HAP-1 (cell line): ENCODE measurements around the gene KLC4.
"Not testable (repeated sequence)": the region's sequence is repeated elsewhere in the genome, so short reads cannot be mapped to it uniquely, and the experiment has no call there.

ENCODE experiments used
- DNase-seq, 2 experiments: peaks; one replicate each; pipeline ENCODE4 v3.0.0-alpha.2; 2016 to 2020; ENCODE audit warnings: low spot score in 2 of 2
- H3K27me3 ChIP-seq: fragments of 250-450 bp; sonication (Bioruptor Pico); 2 replicates; pipeline ENCODE4 v1.5.1; 2020; ENCODE audit warnings: low read depth, mild to moderate bottlenecking, moderate library complexity
- H3K36me3 ChIP-seq: fragments of 250-450 bp; sonication (Bioruptor Pico); replicated peaks from 2 replicates; pipeline ENCODE4 v1.5.1; 2020; ENCODE audit warnings: mild to moderate bottlenecking
- H3K4me1 ChIP-seq: fragments of 250-450 bp; sonication (Bioruptor Pico); 2 replicates; pipeline ENCODE4 v1.5.1; 2020; ENCODE audit warnings: mild to moderate bottlenecking
- H3K4me3 ChIP-seq: fragments of 250-450 bp; sonication (Bioruptor Pico); 2 replicates; pipeline ENCODE4 v1.5.1; 2020; ENCODE audit warnings: mild to moderate bottlenecking, moderate library complexity
- H3K9me3 ChIP-seq: fragments of 250-450 bp; sonication (Bioruptor Pico); 2 replicates; pipeline ENCODE4 v1.5.1; 2020; ENCODE audit warnings: mild to moderate bottlenecking, moderate library complexity
- in situ Hi-C: fragments of 300-500 bp; cut with MboI; formaldehyde crosslinking; loops from 3 replicates; pipeline ENCODE4 v1.14.3; 2020; ENCODE audit warnings: low sequenced_read_pairs, inconsistent platforms, mixed read lengths

Gene KLC4

GRCh38 chr6:43101497-43101896, 42.1 kb downstream of the KLC4 start:
- Histone ChIP-seq H3K4me3 (no peak overlapping the region), H3K27me3 (no peaks in the 10 kb centered on the region), H3K9me3 (no peaks in the 10 kb centered on the region), H3K4me1 (peaks cover 6% of the 10 kb centered on the region), H3K36me3 (no peaks in the 10 kb centered on the region)
- in situ Hi-C loops, result no loop called here
- DNase-seq, result no peak

- no peaks in the 10 kb centered on the region for H3K4me1 ChIP-seq
- no peaks in the 10 kb centered on the region for H3K27me3 ChIP-seq
- DNase-seq, result no peak
- in situ Hi-C loops, result no loop called here
- H3K36me3 ChIP-seq, result no peaks in the 10 kb centered on the region
- no peaks in the 10 kb centered on the region for H3K9me3 ChIP-seq
- H3K4me3 ChIP-seq, result no peak overlapping the region
Measured at GRCh38 chr6:43103253-43103876, 43.9 kb downstream of the KLC4 start.

DNA sequence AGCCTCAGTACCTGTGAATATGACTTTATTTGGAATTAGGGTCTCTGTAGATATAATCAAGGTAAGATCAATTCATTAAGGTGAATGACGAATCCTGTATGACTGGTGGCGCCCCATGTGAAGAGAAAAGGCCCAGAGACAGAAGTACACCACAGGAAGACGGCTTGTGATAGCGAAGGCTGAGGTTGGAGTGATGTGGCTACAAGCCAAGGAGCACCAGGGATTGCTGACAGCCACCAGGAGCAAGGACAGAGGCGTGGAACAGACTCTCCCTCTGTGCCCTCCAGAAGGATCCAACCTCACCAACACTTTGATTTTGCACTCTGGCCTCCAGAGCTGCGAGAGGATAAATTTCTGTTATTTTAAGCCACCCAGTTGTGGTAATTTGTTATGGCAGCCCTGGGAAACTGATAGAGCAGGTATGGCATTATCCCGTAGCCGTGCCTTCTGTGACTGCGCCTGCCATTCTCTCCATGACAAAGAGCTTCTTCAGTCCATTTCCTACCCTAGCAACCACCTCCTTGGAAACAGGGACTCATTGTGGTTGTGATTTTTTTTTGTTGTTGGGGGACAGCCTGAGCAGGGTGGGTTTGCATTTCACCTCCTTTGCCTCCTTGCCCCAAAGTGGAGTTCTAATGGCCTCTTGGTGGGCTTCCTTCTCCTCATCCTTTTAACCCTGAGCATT, 46.2 kb downstream of the KLC4 start:
- DNase-seq, result no peak
- Histone ChIP-seq H3K36me3 (no peaks in the 10 kb centered on the region), H3K9me3 (no peaks in the 10 kb centered on the region), H3K4me3 (no peak overlapping the region), H3K27me3 (no peaks in the 10 kb centered on the region), H3K4me1 (no peaks in the 10 kb centered on the region)
- in situ Hi-C loops, result no loop called here

GRCh38 chr6:43107344-43108062, 48.1 kb downstream of the KLC4 start:
- Histone ChIP-seq H3K9me3 (no peaks in the 10 kb centered on the region), H3K36me3 (no peaks in the 10 kb centered on the region), H3K4me3 (no peak overlapping the region), H3K27me3 (no peaks in the 10 kb centered on the region), H3K4me1 (no peaks in the 10 kb centered on the region)
- in situ Hi-C loops, result no loop called here
- no peak for DNase-seq

DNA sequence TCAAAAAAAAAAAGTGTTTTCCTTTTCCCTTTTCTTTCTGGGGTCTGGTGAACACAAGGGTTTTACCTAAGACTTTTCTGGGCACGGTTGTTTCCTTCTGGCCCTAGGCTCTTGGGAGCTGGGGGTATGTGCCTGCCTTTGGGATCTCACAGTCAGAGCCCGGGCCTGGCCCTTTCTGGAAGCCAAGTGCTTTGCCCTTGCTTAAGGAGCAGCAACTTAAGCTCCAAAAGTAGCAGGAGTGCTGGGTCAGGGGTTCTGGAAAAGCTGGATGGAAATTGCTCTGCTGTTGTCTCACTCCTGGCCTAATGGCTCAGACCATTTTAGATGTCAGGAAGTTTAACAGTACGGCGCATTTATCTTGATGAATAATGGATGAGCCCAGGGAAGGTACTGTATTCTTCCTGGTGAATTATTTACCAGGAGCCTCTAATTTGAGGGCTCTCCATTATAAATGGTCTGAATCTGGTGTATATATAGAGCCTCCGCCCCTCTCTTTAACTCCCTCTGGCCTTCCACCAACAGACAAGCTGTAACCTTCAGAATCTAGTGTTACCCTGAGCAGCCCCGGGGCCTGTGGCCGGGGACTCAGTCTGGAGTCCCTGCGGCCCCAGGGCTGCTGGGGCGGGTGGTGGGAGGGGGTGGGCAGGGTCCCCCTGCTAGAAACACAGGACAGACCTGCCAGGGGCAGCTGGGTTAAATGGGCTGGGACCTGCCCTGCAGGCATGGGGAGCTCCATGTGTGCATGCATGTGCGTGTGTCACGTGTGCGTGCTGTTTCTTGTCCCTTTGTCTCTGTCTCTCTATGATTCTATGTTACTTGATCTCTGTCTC, 54.2 kb downstream of the KLC4 start:
- Histone ChIP-seq H3K9me3 (no peaks in the 10 kb centered on the region), H3K4me3 (no peak overlapping the region), H3K36me3 (no peaks in the 10 kb centered on the region), H3K4me1 (peaks cover 19% of the 10 kb centered on the region), H3K27me3 (no peaks in the 10 kb centered on the region)
- DNase-seq, result no peak
- in situ Hi-C loops, result no loop called here

DNA sequence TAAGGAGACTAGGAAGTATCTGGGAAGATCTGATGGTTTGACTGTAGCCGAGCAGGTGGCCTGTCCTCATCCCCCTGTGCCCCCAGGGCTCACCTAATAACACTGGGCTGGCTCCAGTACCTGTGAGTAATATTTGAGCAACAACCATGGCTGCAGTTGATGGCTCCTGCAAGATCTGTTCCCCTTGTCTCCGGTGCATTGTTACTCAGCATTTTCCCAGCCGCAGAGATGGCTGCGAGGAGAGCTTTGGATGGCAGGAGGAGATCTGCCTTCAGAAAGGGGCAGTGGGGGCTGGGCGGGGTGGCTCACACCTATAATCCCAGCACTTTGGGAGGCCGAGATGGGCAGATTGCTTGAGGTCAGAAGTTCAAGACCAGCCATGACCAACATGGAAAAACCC, 55.9 kb downstream of the KLC4 start:
- in situ Hi-C loops, result no loop called here
- DNase-seq, result no peak
- Histone ChIP-seq H3K36me3 (no peaks in the 10 kb centered on the region), H3K9me3 (no peaks in the 10 kb centered on the region), H3K27me3 (no peaks in the 10 kb centered on the region), H3K4me3 (no peak overlapping the region), H3K4me1 (peaks cover 19% of the 10 kb centered on the region)

DNA sequence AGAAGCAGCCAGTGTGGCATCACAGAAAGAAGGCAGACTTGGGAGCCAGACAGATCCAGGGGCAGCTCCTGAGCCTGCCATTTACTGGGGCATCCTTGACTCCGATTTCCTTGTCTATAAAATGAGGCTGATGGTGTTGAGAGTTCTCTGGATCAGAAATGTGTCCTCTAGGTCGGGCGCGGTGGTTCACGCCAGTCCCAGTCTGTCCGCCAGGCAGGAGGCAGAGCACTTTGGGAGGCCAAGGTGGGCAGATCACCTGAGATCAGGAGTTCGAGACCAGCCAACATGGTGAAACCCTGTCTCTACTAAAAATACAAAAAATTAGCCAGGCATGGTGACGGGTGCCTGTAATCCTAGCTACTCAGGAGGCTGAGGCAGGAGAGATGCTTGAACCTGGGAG, 58.0 kb downstream of the KLC4 start:
- H3K4me3 ChIP-seq, in situ Hi-C loops, H3K36me3 ChIP-seq, DNase-seq, H3K27me3 ChIP-seq, H3K9me3 ChIP-seq: not testable (repeated sequence)
- H3K4me1 ChIP-seq, result peaks cover 19% of the 10 kb centered on the region

DNA sequence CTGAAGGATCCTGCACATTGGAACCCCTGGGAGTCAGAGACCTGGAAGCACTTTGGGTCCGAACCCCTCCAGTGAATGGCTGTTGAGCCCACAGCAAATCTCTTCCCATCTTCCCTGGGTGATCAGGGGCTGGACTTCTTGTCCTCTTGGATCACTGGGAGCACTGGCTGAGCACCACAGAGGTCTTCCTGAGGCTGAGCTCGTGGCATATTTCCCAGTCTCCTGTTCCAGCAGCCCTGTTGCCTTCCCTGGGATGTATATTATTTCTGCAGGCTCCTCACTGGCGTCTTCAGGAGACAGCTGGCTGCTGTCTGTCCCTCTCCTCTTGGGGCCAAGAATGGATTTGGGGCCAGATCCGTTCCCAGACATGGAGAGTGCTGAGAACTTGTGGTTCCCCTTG, 60.1 kb downstream of the KLC4 start:
- Histone ChIP-seq H3K4me3 (no peak overlapping the region), H3K27me3 (no peaks in the 10 kb centered on the region), H3K36me3 (no peaks in the 10 kb centered on the region), H3K4me1 (peaks cover 9% of the 10 kb centered on the region), H3K9me3 (no peaks in the 10 kb centered on the region)
- DNase-seq, result no peak
- in situ Hi-C loops, result no loop called here

DNA sequence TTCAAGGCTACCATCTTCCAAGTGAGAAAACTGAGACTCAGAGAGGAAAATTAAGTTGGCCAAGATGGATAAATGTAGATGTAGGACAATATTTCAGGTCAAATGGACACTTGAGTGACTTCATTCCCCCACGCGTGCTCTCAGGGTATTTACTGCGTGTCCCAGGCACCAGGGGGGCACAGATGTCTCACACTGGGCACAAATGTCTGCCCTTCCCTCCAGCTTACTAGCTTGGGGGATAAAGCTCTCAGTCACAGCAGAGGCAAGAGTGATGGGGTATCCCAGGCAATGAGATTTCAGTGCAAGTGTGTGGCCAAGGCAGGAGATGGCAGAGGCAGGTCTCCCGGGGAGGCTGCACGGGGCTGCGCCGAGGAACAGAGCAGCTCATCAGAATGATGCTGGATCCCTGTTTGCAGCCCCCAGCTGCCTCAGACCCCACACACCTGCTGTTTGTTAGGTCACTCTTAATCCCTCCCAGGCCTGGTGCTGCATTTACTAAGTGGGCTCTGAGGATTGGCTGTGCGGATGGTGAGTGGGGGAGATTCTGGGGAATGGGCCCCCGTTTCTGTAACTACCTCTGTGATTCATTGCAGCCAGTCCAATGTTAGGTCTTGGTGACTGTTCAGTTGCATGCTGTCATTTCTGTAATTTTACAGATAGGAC, 60.8 kb downstream of the KLC4 start:
- Histone ChIP-seq H3K4me3 (no peak overlapping the region), H3K4me1 (peaks cover 2% of the 10 kb centered on the region; the same call in 1 of the 2 replicates), H3K27me3 (no peaks in the 10 kb centered on the region), H3K9me3 (no peaks in the 10 kb centered on the region), H3K36me3 (no peaks in the 10 kb centered on the region)
- DNase-seq, result no peak
- in situ Hi-C loops, result no loop called here

- DNase-seq, result no peak
- Histone ChIP-seq H3K4me1 (no peaks in the 10 kb centered on the region), H3K36me3 (no peaks in the 10 kb centered on the region), H3K27me3 (no peaks in the 10 kb centered on the region), H3K4me3 (no peak overlapping the region), H3K9me3 (no peaks in the 10 kb centered on the region)
- in situ Hi-C loops, result no loop called here
Measured at GRCh38 chr6:43120944-43121913, 61.8 kb downstream of the KLC4 start.

DNA sequence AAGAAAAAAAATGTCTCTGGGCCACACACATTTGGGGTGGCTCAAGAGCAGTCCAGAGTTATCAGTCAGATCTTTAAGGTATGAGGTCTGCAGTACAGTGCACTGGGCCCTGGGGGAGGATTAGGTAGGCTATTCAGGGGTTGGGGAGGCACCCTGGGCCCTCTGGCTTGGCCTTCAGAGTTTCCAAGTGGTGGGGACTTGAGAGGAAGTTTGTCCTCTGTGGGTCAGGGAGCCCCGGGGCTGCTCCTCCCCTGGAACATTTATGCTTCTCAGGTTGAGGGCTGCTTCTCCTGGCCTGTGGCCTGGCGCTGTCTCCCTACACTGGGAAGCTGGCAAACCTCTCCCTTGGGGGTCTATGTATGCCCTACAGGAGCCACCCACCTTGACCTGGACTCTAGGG, 62.7 kb downstream of the KLC4 start:
- no peak for DNase-seq
- H3K27me3 ChIP-seq, result no peaks in the 10 kb centered on the region
- H3K9me3 ChIP-seq, result no peaks in the 10 kb centered on the region
- no peak overlapping the region for H3K4me3 ChIP-seq
- in situ Hi-C loops, result no loop called here
- H3K36me3 ChIP-seq, result no peaks in the 10 kb centered on the region
- H3K4me1 ChIP-seq, result no peaks in the 10 kb centered on the region

DNA sequence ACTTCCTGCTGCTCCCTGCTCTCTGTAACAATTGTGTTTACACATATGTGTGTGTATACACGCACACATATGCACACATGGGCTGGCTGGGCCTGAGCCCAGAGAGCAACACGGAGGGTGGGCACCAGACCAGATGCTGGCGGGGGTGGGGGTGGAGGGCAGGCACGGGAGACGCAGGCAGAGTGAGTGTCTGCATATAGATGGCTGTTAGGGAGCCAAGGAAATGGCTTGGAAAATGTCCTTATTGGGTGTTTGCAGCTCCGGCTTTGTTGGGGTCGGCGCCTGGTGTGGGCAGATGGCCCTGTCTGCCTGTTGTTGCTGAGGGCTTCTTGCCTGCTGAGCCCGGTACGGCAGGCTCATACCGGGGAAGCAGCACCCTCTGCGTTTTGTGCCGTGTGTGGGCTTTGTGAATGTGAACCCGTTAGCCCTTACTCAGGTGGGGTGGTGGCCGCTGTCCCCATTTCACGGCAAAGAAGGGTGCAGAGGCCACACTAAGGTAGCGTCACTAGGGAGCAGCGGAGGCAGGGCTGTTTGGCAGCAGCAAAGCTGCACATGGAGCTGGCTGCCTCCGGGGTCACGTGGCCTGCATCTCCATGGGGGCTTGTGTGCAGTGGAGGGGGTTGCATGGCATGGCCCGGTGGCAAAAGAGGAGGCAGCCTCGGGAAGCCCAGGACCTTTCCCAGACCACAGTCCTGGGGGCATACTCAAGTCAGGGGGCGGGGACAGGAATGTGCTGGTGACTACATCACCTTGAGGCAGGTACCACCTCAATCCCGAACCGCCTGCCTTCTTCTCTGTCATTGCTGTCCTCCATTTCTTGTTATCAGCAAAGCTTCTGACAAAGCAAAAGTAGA, 64.3 kb downstream of the KLC4 start:
- Histone ChIP-seq H3K4me1 (no peaks in the 10 kb centered on the region), H3K27me3 (no peaks in the 10 kb centered on the region), H3K36me3 (no peaks in the 10 kb centered on the region), H3K9me3 (no peaks in the 10 kb centered on the region), H3K4me3 (no peak overlapping the region)
- in situ Hi-C loops, result no loop called here
- no peak for DNase-seq
